ENCODE results near the gene DPM2.
A peak's percentile ranks its signal among the peaks of the same experiment; 100 is the strongest.

The DPM2 gene

DNA sequence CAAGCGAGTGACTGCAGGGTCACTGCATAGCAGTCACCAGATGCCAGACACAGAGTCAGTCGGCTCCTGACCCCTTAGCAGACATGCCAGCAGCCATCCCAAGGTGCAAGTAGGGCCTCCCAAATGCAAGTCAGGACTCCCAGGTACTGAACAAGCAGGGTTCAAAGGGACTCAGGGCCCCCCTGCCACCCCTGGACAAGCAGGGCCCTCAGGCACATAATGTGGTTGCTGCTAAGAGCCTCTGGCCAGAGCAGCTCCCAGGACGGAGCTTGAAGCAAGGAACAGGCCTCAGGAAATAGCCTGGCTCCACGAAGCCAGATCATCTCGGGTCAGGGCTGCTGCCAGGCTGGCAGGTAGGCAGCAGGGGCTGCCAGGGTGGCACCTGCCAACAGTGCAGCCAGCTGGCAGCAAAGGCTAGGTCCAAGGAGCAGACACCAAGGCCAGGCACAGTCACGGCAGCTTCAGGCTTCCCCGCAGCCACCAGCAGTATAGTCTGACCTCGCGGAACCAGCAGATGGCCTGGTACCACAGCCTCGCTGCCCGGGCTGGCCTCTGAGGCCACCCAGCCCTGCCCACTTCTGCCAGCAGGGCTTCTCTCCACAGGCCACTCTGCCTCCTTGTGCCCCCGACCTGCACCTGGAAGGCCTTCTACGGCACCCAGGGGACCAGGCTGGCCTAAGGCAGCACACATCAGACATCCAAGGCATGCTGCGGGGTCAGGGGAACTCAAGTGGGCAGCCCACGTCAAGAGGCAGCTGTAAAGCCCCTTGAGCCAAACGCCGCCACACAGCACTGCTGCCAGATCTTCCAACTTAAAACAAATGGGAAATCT lies 35.7 kb upstream of the DPM2 start:
- DNase-seq (ENCODE audit: low read depth in 2 of 2), result no peak

- DNase-seq (ENCODE audit: low read depth in 2 of 2), result no peak
These were observed 34.7 kb upstream of the DPM2 start for GRCh38 chr9:127972236-127972871.

GRCh38 chr9:127971357-127972235 lies 33.9 kb upstream of the DPM2 start:
- no peak for DNase-seq (ENCODE audit: low read depth in 2 of 2)

DNA sequence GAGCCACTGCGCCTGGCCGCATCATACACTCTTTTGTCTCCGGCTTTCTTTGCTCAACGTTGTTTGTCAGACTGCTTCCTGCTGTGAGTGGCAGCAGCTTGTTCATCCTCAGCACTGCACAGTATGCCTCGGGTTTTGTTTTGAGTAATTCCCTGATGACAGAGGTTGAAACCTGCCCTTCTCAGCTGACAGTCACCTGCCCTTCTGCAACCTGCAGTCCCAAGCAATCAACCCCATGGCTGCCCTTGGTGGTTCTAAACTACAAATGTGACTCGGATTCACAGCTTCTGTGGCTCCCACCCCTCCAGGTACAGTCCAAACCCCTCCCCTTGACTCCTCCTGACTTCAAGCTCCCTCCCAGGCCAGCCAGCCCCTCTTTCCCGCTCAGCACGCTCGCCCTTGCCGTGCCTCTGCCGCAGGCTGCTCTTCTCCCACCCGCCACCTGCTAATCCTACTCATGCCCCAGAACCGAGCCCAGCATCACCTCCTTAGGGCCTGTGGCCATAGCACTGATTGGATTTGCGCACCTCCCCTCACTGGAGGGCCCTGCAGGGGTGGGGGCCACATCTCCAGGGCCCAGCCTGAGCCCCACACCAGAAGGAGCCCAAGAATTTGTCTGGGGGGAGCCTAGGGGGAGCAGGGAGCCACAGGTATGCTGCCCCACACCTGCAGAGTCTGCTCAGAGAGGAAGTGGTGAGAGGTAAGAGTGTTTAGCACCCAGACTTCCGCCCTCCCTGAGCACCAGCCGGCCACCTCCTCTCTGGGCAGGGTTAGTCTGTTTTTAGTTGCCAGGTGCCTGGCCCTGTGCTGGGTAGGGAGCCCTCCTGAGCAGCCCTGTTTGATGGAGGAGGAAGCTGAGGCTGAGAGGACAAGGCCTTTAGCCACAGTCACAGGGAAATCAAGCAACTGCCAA lies 33.0 kb upstream of the DPM2 start:
- DNase-seq (ENCODE audit: low read depth in 2 of 2), result peak in 1 of 2 donors; percentile 67

GRCh38 chr9:127968700-127969383 lies 31.2 kb upstream of the DPM2 start:
- no peak for DNase-seq (ENCODE audit: low read depth in 2 of 2)

DNA sequence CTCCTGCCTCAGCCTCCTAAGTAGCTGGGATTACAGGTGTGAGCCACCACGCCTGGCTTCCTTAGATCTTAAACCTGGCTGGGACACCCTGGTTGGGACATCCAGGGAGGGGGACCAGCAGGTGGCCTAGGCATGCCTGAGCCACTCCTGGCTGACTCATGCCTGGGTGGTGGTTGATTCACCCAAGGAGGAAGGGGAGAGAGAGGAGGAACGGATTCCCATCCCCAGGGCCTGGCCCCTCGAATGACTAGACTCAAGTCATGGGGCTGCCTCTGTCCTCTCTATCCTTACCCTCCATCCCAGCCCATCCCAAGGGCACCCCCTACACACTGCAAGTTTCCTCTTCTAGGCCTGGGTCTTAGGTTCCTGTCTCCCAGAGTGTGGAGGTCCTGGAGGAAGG lies 30.4 kb upstream of the DPM2 start:
- DNase-seq (ENCODE audit: low read depth in 2 of 2), result no peak

DNA sequence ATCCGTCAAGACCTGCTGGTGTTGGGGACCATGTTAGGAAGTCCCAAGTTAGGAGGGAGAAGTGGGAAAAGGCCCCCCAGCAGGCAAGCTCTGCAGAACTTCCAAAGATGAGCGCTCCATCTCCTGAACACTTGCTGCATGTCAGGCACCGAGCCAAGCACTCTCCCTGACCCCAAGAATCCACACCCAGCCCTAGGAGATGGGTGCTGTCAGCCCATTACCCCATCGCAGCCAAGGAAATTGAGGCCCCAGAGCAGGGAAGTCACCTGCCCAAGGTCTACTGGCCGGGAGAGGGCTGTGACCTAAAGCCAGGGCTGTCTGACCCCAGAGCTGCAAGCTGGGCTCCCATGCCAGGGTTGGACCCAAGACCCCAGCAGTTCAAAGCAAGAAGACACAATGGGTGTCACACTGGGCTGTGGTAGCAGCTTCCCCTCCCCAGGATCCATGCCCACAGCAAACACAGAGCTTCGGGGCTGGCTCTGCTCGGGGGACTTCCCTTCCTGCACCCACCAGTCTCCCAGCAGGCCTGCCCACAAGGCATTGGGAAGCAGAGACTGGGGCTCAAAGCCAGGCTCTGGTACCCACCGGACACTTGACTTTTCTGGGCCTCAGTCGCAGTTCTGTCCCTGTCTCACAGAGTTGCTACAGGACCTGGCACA lies 29.6 kb upstream of the DPM2 start:
- no peak for DNase-seq (ENCODE audit: low read depth in 2 of 2)

DNA sequence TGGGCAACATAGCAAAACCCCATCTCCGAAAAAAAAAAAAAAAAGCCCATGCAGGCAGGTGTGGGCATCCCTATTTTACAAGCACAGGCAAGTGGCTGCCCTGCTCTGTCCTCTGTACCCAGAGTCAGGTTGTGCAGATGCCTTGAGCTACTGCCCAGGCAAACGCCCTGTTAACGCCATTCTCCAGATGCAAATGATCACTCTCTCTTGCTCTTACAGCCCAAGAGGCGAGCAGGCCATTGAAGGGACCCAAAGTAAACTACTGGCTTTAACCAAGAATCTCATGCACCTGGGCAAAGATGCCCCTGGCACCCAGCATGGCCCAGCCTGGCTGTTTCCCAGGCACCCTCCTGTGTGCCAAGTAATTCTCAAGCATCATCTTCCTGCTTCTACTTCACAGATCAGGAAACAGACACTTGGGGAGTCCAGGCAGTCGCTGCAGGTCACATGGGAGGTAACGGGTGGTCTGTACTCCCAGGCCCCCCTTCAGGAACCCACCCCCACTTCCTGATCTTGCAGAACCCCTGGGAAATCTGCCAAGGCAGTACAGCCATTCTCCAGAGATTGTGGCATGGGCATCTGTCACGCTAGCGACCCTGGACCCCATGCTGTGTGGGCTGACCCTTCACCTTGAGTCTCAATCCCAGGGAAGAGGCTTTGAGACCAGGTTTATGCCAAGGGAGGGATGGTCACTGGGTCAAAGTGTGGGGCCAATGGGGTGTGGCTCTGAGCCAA lies 28.9 kb upstream of the DPM2 start:
- no peak for DNase-seq (ENCODE audit: low read depth in 2 of 2)

DNA sequence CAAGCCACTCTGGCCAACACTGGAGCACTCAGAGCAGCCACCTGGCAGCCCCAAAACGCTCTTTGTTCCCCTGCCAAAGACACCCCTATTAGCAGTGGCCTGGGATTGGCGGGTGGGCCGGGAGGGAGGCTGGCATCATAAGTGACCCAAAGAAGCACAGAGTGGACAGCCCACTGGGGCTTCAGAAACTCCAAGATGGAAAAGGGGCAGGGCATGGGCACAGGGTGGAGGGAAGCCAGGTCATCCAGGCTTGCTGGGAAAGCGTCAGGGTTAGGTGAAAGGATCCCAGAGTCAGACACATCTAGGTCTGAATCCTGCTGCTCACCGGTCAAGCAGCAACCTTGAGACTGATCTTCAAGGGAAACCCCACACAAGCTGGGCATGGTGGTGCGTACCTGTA lies 28.3 kb upstream of the DPM2 start:
- DNase-seq (ENCODE audit: low read depth in 2 of 2), result no peak

DNA sequence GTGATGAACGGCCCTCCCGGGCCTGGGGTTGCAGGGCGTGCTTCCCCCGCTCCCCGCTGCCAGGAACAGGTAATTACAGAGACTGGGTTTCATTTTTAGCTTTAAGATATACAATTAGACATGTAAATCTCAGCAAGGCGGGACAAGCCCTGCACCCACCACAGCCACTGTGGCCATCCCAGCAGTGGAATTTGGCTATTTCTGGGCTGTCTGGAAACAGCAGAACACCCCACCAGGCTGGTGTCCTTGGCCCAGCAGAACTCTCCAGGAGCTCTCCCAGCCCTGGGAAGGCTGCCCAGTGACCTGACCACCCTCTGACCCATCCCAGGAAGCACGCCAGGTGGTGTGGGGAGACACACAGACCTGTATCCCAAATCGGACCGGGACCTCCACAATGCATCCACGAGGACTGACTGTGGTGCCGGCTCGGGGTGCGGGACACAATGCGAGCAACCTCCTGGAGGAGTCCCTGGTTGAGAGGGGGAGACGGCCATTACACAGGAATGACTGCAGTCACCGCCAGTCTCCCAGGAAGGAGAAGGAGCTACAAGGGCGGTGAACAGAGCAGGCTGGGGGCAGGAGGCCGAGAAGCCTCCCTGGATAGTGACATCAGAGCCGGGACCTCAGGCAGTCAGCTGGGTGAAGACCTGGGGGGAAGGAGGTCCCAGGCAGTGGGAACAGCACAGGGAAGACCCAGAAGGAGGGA lies 25.9 kb upstream of the DPM2 start:
- DNase-seq (ENCODE audit: low read depth in 2 of 2), result no peak

DNA sequence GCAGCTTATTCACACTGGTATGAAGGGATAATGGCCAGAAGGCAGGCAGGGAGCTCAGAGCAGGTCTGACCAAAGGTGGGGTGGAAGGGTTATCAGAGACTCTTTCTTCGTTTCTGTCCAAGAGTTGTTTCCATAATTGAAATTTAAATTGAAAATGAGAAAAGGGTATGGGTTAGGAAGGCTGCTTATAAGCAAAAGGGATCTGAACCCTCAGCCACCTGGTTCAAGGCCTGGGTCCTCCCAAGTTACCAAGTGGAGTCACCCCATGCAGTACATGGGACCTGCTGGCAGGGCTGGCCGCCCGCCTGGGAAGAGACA lies 25.3 kb upstream of the DPM2 start:
- no peak for DNase-seq (ENCODE audit: low read depth in 2 of 2)

- DNase-seq (ENCODE audit: low read depth in 2 of 2), result no peak
These were observed 24.6 kb upstream of the DPM2 start for GRCh38 chr9:127962278-127962677.

- no peak for DNase-seq (ENCODE audit: low read depth in 2 of 2)
These were observed 24.0 kb upstream of the DPM2 start for GRCh38 chr9:127961613-127962155.

GRCh38 chr9:127961155-127961490 lies 23.5 kb upstream of the DPM2 start:
- no peak for DNase-seq (ENCODE audit: low read depth in 2 of 2)

DNA sequence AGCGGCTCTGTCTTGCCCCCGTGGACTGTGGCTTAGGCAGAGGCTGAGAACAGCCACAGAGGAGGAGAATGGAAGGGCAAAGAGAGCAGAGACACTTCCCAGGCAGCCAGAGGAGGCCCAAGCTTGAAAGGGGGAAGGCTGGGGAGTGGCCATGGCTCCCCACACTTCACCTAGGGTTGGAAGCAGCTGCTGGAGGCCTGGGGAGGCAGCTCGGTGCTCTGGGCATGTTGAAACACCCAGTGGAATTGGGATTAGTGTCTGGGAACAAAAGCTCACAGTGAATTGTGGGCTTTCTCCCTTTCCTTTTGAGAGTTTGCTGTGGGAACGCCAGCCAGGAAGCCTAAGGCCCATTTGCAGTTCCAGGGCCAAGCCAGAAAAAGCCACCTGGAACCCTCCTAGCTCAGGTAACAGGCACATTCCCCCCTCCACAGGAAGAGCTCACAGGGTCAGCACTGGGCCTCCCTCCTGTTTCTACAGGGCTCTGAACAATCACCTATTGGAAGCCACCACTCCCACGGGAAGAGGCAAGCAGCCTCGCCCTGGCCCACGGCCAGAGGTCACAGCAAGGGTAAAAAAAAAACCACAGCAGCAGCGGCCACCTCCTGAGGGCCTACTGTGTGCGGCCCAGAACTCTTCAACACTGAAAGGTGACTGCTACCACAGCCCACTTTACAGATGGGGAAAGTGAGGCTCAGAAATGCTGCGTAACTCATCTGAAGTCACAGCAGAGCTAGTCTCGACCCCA lies 22.9 kb upstream of the DPM2 start:
- no peak for DNase-seq (ENCODE audit: low read depth in 2 of 2)

- DNase-seq (ENCODE audit: low read depth in 2 of 2), result no peak
These were observed 22.3 kb upstream of the DPM2 start for GRCh38 chr9:127959841-127960409.

GRCh38 chr9:127959398-127959797 lies 21.7 kb upstream of the DPM2 start:
- no peak for DNase-seq (ENCODE audit: low read depth in 2 of 2)

DNA sequence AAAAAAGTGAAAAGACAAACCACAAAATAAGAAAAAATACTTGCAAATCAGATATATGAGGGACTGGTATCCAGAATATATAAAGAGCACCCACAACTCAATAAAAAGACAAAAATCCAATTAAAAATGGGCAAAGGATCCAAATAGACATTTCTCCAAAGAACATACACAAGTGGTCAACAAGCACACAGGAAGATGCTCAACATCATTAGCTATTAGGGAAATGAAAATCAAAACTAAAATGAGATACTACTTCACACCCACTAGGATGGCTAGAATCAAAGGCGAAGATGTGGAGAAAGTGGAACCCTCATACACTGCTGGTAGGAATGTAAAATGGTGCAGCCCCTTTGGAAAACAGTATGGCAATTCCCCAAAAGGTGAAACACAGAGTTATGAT lies 21.1 kb upstream of the DPM2 start:
- no peak for DNase-seq (ENCODE audit: low read depth in 2 of 2)
